Measurements from ENCODE around the gene FRS2.
"Not testable (repeated sequence)": the region's sequence is repeated elsewhere in the genome, so short reads cannot be mapped to it uniquely, and the experiment has no call there.

The FRS2 gene

GRCh38 chr12:69588527-69588926 is 118.3 kb downstream of the FRS2 start:
- no peak for DNase-seq

DNA sequence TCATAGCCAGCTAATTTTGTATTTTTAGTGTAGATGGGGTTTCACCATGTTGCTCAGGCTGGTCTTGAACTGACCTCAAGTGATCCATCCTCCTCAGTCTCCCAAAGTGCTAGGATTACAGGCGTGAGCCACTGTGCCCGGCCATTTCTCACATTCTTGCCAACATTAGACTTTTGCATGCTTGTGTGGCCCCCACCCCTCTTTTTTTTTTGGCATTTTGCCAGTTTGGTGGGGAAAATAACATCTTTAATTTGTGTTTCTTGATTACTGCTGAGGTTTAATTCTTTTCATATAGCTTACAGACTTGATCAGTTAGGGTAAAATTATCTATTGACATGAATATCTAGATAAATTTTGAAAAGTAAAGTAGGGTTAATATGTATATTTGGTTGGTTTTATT is 118.9 kb downstream of the FRS2 start:
- no peak for DNase-seq

DNA sequence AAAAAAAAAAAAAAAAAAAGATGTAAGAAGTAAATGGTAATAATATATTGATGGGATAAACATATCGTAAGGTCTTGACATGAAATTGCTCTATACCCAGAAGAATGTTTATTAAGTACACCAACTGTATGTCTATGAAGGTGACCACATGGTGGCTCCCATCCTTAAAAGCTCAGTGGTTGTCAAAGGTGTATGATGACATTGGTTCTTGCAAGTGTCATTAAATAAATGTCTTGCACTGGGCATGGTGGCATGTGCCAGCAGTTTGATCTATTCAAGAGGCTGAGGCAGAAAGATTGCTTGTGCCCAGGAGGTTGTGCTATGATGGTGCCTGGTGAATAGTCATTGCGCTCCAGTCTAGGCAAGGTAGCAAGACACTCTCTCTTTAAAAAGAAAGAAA is 125.5 kb downstream of the FRS2 start:
- DNase-seq: no peak

DNA sequence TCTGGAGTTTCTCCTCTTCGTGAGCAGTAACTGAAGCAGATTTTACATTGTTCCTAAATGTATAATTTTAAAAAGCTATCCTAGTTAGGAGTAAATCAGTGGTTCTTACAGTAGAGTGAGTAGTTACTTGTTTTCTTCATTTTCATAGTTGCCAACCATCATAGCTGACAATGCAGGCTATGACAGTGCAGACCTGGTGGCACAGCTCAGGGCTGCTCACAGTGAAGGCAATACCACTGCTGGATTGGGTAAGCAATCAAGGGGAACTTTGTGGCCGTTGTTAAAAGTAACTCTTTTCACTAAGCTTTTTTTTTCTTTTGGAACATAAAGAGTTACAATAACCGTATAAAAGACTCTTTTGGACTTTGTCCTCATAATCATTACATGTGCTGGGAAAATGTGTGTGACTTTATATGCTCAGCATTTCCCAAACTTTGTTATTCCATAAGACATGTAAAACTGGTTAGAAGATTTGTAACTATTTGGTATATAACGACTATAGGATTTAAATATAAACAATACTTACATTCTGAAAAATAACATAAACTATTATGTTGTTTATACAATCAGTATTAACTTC is 128.1 kb downstream of the FRS2 start:
- no peak for DNase-seq

- no peak for DNase-seq
Observed at GRCh38 chr12:69600804-69601203, 130.6 kb downstream of the FRS2 start.

DNA sequence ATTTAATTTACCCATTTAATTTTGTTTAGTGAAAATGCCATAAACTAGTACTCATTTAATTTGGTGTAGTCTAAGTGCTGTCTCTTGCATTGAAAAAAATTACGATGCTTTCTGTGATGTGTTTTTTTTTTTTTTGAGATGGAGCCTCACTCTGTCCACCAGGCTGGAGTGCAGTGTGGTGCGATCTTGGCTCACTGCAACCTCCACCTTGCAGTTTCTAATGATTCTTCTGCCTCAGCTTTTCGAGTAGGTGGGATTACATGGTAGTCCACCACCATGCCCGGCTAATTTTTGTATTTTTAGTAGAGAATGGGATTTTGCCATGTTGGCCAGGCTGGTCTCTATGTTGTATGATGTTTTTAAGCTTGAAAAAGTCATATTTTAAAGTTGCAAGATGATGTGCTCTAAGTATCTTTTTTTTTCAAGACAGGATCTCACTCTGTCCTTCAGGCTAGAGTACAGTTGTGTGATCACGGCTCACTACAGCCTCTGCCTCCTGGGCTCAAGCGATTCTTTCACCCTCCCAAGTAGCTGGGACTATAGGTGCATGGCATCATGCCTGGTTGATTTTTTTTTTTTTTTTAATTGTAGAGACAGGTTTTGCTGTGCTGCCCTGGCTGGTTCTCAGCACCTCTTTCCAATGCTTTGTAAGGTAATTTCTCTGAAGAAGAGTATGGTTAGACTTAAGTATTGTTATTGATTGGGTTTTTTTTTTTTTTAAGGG is 131.9 kb downstream of the FRS2 start:
- DNase-seq: no peak

- no peak for DNase-seq
Observed at GRCh38 chr12:69602954-69603353, 132.8 kb downstream of the FRS2 start.

DNA sequence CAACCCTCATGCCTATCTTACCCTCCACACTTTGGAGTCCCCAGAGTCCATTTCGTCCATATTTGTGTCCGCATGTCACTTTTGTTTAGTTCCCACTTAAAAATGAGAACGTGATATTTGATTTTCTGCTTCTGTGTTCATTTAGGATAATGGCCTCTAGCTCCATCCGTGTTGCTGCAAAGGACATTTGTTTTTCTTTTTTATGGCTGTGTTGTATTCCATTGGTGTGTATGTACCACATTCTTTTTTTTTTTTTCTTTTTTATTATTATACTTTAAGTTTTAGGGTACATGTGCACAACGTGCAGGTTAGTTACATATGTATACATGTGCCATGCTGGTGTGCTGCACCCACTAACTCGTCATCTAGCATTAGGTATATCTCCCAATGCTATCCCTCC is 133.4 kb downstream of the FRS2 start:
- not testable (repeated sequence) for DNase-seq

DNA sequence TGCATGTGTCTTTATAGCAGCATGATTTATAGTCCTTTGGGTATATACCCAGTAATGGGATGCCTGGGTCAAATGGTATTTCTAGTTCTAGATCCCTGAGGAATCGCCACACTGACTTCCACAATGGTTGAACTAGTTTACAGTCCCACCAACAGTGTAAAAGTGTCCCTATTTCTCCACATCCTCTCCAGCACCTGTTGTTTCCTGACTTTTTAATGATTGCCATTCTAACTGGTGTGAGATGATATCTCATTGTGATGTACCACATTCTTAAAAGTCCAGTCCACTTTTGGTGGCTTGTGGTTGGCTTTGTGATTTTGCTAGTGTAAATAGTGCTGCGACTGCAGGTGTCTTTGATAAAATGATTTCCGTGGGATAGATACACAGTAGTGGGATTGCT is 134.1 kb downstream of the FRS2 start:
- DNase-seq: not testable (repeated sequence)

GRCh38 chr12:69608114-69608513 is 137.9 kb downstream of the FRS2 start:
- DNase-seq: no peak

DNA sequence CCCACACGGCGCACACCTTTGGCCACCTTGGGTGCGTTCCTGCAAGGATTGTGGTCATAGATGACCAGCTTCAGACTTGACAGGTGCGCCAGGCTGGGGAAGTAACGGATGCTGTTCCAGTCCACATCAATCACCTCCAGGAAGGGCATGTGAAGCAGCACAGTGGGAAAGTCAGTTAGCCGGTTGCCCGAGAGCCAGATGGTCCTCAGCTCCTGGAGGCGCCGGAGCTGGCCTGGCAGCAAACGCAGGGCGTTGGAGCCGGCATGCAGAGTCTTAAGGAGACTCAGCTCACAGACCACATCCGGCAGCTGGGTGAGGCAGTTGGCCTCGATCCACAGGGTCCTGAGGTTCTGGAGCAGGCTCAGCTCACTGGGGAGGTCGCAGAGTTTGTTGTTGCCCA is 139.9 kb downstream of the FRS2 start:
- no peak for DNase-seq

DNA sequence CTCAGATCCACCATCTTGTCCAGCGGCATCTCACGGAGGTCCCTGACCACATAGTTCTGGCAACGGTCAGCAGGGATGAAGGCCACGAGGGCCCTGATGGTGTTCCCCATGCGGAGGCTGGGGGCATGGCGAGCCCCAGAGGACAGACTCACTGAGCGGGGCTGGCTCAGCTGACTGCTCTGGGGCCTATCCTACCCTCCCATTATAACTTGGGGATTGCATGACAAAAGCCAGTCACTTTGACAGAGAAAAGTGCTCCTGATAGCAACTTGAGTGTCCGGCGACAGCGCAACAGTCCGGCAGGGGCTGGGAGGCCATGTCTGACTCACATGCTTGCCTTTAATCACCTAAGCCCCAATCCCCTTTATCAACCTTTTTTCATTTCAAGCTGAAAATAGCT is 140.5 kb downstream of the FRS2 start, which contains the start of gene LRRC10:
TSS of gene LRRC10 (minus strand) at position 179 of the 400 bp plus-strand sequence. CDS start at position 110, 69 bp downstream.
- DNase-seq: no peak

GRCh38 chr12:69613351-69613750 is 143.2 kb downstream of the FRS2 start:
- no peak for DNase-seq

DNA sequence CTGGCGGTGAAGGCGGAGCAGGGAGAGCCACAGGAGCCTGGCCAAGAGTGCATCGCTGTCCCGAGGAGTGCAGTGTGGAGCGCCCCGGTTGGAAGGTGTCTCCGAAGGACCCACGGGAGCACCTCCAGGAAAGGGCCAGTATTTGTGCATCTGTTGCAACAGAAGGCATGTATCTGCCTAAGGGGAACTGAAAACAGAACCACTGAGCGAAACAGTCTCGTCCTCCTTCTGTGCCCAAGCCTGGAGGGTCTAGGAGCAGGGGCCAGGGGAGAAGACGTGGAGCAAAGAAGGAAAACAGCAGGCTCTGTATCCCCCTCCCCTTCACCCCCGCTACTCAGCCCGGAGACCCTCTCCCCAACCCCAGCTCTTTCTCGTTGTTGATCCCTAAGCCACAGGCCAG is 145.8 kb downstream of the FRS2 start:
- DNase-seq: no peak

DNA sequence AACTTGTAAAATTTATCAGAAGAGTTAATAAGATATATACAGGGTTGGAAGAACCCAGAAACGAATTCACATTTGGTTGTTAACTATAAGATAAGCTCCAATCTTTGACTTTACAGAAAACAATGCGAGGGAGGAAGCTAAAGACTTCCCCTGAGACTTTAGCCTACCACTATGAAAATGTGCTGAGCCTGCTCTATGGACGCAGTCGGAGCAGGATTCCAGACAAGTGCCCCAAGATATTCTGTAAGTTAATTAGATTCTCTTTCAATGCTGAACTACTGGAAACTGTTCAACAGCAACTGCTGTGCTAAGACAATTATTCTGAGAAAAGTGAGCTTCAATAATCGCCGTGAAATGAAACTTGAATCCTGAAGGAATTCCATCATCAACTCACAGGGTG is 148.9 kb downstream of the FRS2 start:
- DNase-seq: no peak

GRCh38 chr12:69620077-69620476 is 149.9 kb downstream of the FRS2 start:
- DNase-seq: no peak

GRCh38 chr12:69620921-69621320 is 150.7 kb downstream of the FRS2 start:
- no peak for DNase-seq

- no peak for DNase-seq
Observed at GRCh38 chr12:69621551-69621950, 151.4 kb downstream of the FRS2 start.

DNA sequence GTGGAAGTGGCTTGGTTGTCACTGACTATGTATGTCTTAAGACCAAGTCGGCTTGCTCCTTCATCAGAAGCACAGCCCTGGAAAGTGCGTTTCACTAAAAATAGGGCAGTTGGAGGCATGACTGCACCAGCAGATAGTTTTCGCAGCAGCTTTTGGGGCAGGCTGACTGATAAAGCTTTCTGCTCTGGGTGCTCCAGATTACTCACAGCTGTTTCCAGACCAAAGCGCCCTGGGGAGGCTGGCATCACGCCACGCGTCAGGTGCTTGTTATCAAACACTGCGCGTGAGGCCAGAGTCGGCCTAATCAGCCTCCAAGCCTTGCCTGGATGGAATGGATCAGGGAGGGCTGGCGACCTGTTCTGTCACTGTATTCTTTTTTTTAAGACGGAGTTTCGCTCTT is 153.8 kb downstream of the FRS2 start:
- DNase-seq: no peak

DNA sequence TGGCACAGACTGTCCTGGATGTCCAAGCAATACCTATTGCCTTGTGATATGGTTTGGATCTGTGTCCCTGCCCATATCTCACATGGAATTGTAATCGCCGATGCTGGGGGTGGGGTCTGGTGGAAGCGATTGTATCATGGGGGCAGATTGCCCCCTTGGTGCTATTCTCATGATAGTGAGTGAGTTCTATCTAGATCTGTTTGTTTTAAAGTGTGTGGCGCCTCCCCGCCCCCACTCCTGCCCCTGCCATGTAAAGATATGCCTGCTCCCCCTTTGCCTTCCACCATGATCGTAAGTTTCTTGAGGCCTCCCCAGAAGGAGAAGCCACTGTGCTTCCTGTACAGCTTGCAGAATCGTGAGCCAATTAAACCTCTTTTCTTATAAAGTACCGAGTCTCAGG is 157.3 kb downstream of the FRS2 start:
- DNase-seq: no peak
